ENCODE data around the gene KCNG4.

The KCNG4 gene

GRCh38 chr16:84227548-84227947 is 12.3 kb downstream of the KCNG4 start:
- DNase-seq (ENCODE audit: low read depth, low spot score), result no peak
- CTCF ChIA-PET, result interaction anchor here (0.7 to 1.0 kb wide), 2 partner anchors 40 to 143 kb away, joined by 3 read pairs; no protein-coding TSS in a partner anchor
- H3K4me3 ChIP-seq (ENCODE audit: low read depth, low read length), result no peak overlapping the region
- POLR2A ChIA-PET, result no interaction called here
- TF ChIP-seq CTCF (IDR thresholded peaks at IDR 0.05; ENCODE audit: insufficient read depth, low read length, missing control alignments), result no peak

GRCh38 chr16:84226026-84226425 is 13.8 kb downstream of the KCNG4 start:
- ChIA-PET CTCF (interaction anchor here (1.1 kb wide), 1 partner anchor 39 kb away, joined by 3 read pairs; the partner anchor contains the start of gene TAF1C), POLR2A (no interaction called here)
- no peak overlapping the region for H3K4me3 ChIP-seq (ENCODE audit: low read depth, low read length)
- no peak for TF ChIP-seq CTCF (IDR thresholded peaks at IDR 0.05; ENCODE audit: insufficient read depth, low read length, missing control alignments)
- no peak for DNase-seq (ENCODE audit: low read depth, low spot score)

- CTCF ChIA-PET, result no interaction called here
- DNase-seq (ENCODE audit: low read depth, low spot score), result no peak
- no peak for TF ChIP-seq CTCF (IDR thresholded peaks at IDR 0.05; ENCODE audit: insufficient read depth, low read length, missing control alignments)
- no peak overlapping the region for H3K4me3 ChIP-seq (ENCODE audit: low read depth, low read length)
- POLR2A ChIA-PET, result no interaction called here
These were observed 14.2 kb downstream of the KCNG4 start for GRCh38 chr16:84225571-84225970.

- ChIA-PET CTCF (interaction anchor here (0.6 kb wide), 1 partner anchor 397 kb away, joined by 4 read pairs; no protein-coding TSS in a partner anchor), POLR2A (no interaction called here)
- no peak for TF ChIP-seq CTCF (IDR thresholded peaks at IDR 0.05; ENCODE audit: insufficient read depth, low read length, missing control alignments)
- DNase-seq (ENCODE audit: low read depth, low spot score), result no peak
- no peak overlapping the region for H3K4me3 ChIP-seq (ENCODE audit: low read depth, low read length)
These were observed 14.7 kb downstream of the KCNG4 start for GRCh38 chr16:84225126-84225525.

- DNase-seq (ENCODE audit: low read depth, low spot score), result no peak
- POLR2A ChIA-PET, result interaction anchor here (0.6 kb wide), 1 partner anchor 55 kb away, joined by 3 read pairs; no protein-coding TSS in a partner anchor
- no peak for TF ChIP-seq CTCF (IDR thresholded peaks at IDR 0.05; ENCODE audit: insufficient read depth, low read length, missing control alignments)
- H3K4me3 ChIP-seq (ENCODE audit: low read depth, low read length), result no peak overlapping the region
- CTCF ChIA-PET, result interaction anchor here (0.6 kb wide), 1 partner anchor 398 kb away, joined by 4 read pairs; no protein-coding TSS in a partner anchor
These were observed 15.3 kb downstream of the KCNG4 start for GRCh38 chr16:84224554-84224953.

GRCh38 chr16:84223456-84223855 is 16.4 kb downstream of the KCNG4 start:
- no peak overlapping the region for H3K4me3 ChIP-seq (ENCODE audit: low read depth, low read length)
- CTCF ChIA-PET, result no interaction called here
- no peak for DNase-seq (ENCODE audit: low read depth, low spot score)
- POLR2A ChIA-PET, result interaction anchor here (0.5 kb wide), 1 partner anchor 173 kb away, joined by 3 read pairs; no protein-coding TSS in a partner anchor
- TF ChIP-seq CTCF (IDR thresholded peaks at IDR 0.05; ENCODE audit: insufficient read depth, low read length, missing control alignments), result no peak

All from AG04449 (cell line).